SK-N-SH (cell line): ENCODE data around the gene TRIM46. TPM values are rescaled to one million over a fixed set of nuclear protein-coding genes. Genes with fewer than 3 reads are reported as not detected.

Source experiments
- CTCF ChIA-PET: fragments of 300-600, 350-600 bp; formaldehyde crosslinking; extraction: SDS; loops from one replicate; lab custom pipeline; 2021; lab: Yijun Ruan, JAX
- POLR2A ChIA-PET: fragments of 350-600 bp; sonication (Branson Sonifier 250); formaldehyde crosslinking; extraction: SDS; loops from one replicate; lab custom pipeline; 2020; ENCODE audit warnings: antibody characterized with exemption, inconsistent platforms; lab: Yijun Ruan, JAX
- DNase-seq: peaks from one replicate; pipeline ENCODE4 v3.0.0; 2012
- H2AFZ ChIP-seq: fragments of 200-600 bp; sonication (generic); 2 replicates; pipeline ENCODE4 v1.8.1; 2016; ENCODE audit warnings: antibody characterized with exemption, mild to moderate bottlenecking, low read depth
- H3F3A ChIP-seq: fragments of 200-600 bp; sonication (generic); replicated peaks from 2 replicates; pipeline ENCODE3; 2016; ENCODE audit warnings: antibody characterized with exemption, mild to moderate bottlenecking; ENCODE audit not compliant: insufficient read depth
- H3K27ac ChIP-seq, 2 experiments: fragments of 200-500 bp in 1 of 2; fragments of 200-600 bp in 1 of 2; sonication (Bioruptor generic) in 1 of 2; sonication (generic), shearing (Covaris generic) in 1 of 2; 2 replicates each; pipeline versions ENCODE4 v1.5.1 to v1.6.1; 2014 to 2016; ENCODE audit warnings: low read depth in 2 of 2, inconsistent platforms in 1 of 2, low read length in 1 of 2, mild to moderate bottlenecking in 1 of 2, mixed read lengths in 1 of 2
- H3K27me3 ChIP-seq: fragments of 200-600 bp; sonication (generic), shearing (Covaris generic); 2 replicates; pipeline ENCODE4 v1.6.1; 2016; ENCODE audit warnings: mixed run types; ENCODE audit not compliant: insufficient read depth
- H3K36me3 ChIP-seq, 2 experiments: fragments of 200-500 bp in 1 of 2; fragments of 200-600 bp in 1 of 2; sonication (Bioruptor generic) in 1 of 2; sonication (generic) in 1 of 2; replicated peaks in 1 of 2; 2 replicates each; pipeline versions ENCODE3 to v1.5.1; 2014 to 2016; ENCODE audit warnings: low read length in 1 of 2, mild to moderate bottlenecking in 1 of 2; ENCODE audit not compliant: insufficient read depth in 2 of 2, control insufficient read depth in 1 of 2
- H3K4me1 ChIP-seq, 2 experiments: fragments of 200-500 bp in 1 of 2; fragments of 200-600 bp in 1 of 2; sonication (Bioruptor generic) in 1 of 2; sonication (generic), shearing (Covaris generic) in 1 of 2; 2 replicates each; pipeline versions ENCODE4 v1.5.1 to v1.6.1; 2014 to 2016; ENCODE audit warnings: low read depth in 1 of 2, low read length in 1 of 2, mixed run types in 1 of 2; ENCODE audit not compliant: insufficient read depth in 2 of 2, control insufficient read depth in 1 of 2
- H3K4me2 ChIP-seq: fragments of 200-600 bp; sonication (generic), shearing (Covaris generic); 2 replicates; pipeline ENCODE4 v1.6.1; 2017; ENCODE audit warnings: mixed run types
- H3K4me3 ChIP-seq, 2 experiments: fragments of 200-500 bp in 1 of 2; fragments of 200-600 bp in 1 of 2; sonication (Bioruptor generic) in 1 of 2; sonication (generic), shearing (Covaris generic) in 1 of 2; 2 replicates each; pipeline versions ENCODE4 v1.5.1 to v1.8.1; 2014 to 2016; ENCODE audit warnings: low read depth in 2 of 2, inconsistent platforms in 1 of 2, low read length in 1 of 2, mild to moderate bottlenecking in 1 of 2, mixed read lengths in 1 of 2, moderate library complexity in 1 of 2
- H3K79me2 ChIP-seq: fragments of 200-600 bp; sonication (generic); 2 replicates; pipeline ENCODE4 v1.8.1; 2017; ENCODE audit warnings: mild to moderate bottlenecking; ENCODE audit not compliant: insufficient read depth
- H3K9ac ChIP-seq: fragments of 200-600 bp; sonication (generic); 2 replicates; pipeline ENCODE4 v1.6.1; 2017; ENCODE audit warnings: mixed run types
- H3K9me2 ChIP-seq: fragments of 200-600 bp; sonication (generic); 2 replicates; pipeline ENCODE4 v1.6.1; 2017; ENCODE audit warnings: mixed run types
- H3K9me3 ChIP-seq: fragments of 200-600 bp; sonication (generic); 2 replicates; pipeline ENCODE4 v1.6.1; 2017; ENCODE audit warnings: mixed run types, mild to moderate bottlenecking, moderate library complexity
- H4K20me1 ChIP-seq: fragments of 200-600 bp; sonication (generic); 2 replicates; pipeline ENCODE4 v1.6.1; 2017; ENCODE audit warnings: mild to moderate bottlenecking, mixed run types; ENCODE audit not compliant: insufficient read depth
- CHD2 ChIP-seq: fragments of 150-350 bp; IDR thresholded peaks from 2 replicates; pipeline ENCODE4 v1.6.1; 2018; ENCODE audit warnings: low read length; ENCODE audit not compliant: partially characterized antibody
- FOXM1 ChIP-seq: IDR thresholded peaks from 2 replicates; pipeline ENCODE4 v1.4.0; 2012; ENCODE audit warnings: low read depth, mild to moderate bottlenecking
- GABPA ChIP-seq: IDR thresholded peaks from 2 replicates; pipeline ENCODE4 v1.4.0; 2012; ENCODE audit warnings: low read depth, mild to moderate bottlenecking
- GATA2 ChIP-seq: sonication (generic); formaldehyde crosslinking; IDR thresholded peaks from 2 replicates; pipeline ENCODE4 v1.5.0; 2020; ENCODE audit warnings: mild to moderate bottlenecking, missing genetic modification reagents
- MEF2A ChIP-seq: IDR thresholded peaks from 2 replicates; pipeline ENCODE4 v1.4.0; 2012; ENCODE audit warnings: low read depth, borderline replicate concordance
- NFIC ChIP-seq: IDR thresholded peaks from 2 replicates; pipeline ENCODE4 v1.4.0; 2012; ENCODE audit warnings: borderline replicate concordance
- RAD21 ChIP-seq: IDR thresholded peaks from 2 replicates; pipeline ENCODE4 v1.6.1; 2012; ENCODE audit warnings: mild to moderate bottlenecking, low read length
- RCOR1 ChIP-seq: fragments of 150-350 bp; IDR thresholded peaks from 2 replicates; pipeline ENCODE4 v1.6.1; 2017; ENCODE audit warnings: antibody characterized with exemption, low read length
- SMC3 ChIP-seq: IDR thresholded peaks from 2 replicates; pipeline ENCODE4 v1.6.1; 2012; ENCODE audit warnings: low read depth, low read length, improper control_type of control experiment
- TAF1 ChIP-seq: IDR thresholded peaks from 2 replicates; pipeline ENCODE4 v1.6.1; 2012; ENCODE audit warnings: low read depth, mild to moderate bottlenecking, low read length, moderate library complexity, borderline replicate concordance
- TCF12 ChIP-seq: IDR thresholded peaks from 2 replicates; pipeline ENCODE4 v1.4.0; 2012
- TEAD4 ChIP-seq: IDR thresholded peaks from 2 replicates; pipeline ENCODE4 v1.4.0; 2012; ENCODE audit warnings: mild to moderate bottlenecking, borderline replicate concordance; ENCODE audit not compliant: insufficient read depth
- YY1 ChIP-seq: IDR thresholded peaks from 2 replicates; pipeline ENCODE4 v1.4.0; 2012; ENCODE audit warnings: low read depth, mild to moderate bottlenecking
- WGBS: methylation state at CpG from one replicate; pipeline ENCODE4 v1.1.6; 2017; ENCODE audit warnings: low lambda C conversion rate; 5-methylcytosine and 5-hydroxymethylcytosine counted together
- polyA plus RNA-seq, 3 experiments: library from polyadenylated mRNA; depleted of rRNA; stranded (reverse); fragments of >200 nt; gene quantifications; 2 replicates each; pipeline ENCODE4 v1.2.3, GENCODE V29; 2012
- TF ChIP-seq, protein P1 (sequence below): IDR thresholded peaks from 2 replicates; pipeline ENCODE4; 2012
- TF ChIP-seq, protein P2 (sequence below): IDR thresholded peaks from 2 replicates; pipeline ENCODE4 v1.4.0; 2012; ENCODE audit warnings: low read depth
- TF ChIP-seq, protein P3 (sequence below): IDR thresholded peaks from 2 replicates; pipeline ENCODE4 v1.4.0; 2012; ENCODE audit warnings: low read depth, borderline replicate concordance
- TF ChIP-seq, protein P4 (sequence below): IDR thresholded peaks from 2 replicates; pipeline ENCODE4 v1.6.1; 2012; ENCODE audit warnings: mild to moderate bottlenecking, low read depth, low read length, moderate library complexity

TRIM46 gene
- polyA plus RNA-seq, 1 of the 3 experiments (the other 2 are of a cell fraction), result 12.7 TPM

DNA sequence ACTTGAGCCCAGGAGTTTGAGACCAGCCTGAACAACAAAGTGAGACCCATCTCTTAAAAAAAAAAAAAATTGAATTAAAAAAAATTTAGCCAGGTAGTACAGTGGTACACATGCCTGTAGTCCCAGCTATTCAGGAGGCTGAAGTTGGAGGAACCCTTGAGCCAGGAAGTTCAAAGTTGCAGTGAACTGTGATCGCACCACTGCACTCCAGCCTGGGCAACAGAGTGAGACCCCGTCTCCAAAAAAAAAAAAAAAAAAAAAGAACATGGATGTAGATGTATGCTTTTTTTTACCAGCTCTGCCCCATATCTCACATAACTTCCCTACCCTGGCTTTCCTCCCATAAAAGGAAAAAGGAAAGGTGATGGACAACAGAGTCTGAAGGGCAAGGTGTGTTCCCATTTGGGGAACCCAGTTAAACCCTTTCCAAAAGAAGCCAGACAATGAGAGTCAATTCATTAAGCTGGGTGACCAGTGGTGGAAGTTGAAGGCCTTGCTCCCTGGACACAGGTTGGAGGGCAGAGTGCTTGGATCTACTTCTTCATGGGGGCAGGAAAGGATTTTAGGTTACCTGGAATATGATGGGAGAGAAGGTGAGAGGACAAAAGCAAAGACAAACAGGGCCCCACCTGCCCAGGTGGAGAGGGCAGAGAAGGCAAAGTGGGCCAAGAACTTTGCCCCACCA, 3.4 kb upstream of the TRIM46 start:
- ChIA-PET POLR2A (interaction anchor here (0.8 kb wide), 1 partner anchor 85 kb away, joined by 3 read pairs; no protein-coding TSS in a partner anchor), CTCF (interaction anchor here (0.7 to 14.8 kb wide), 8 partner anchors 10 to 226 kb away, joined by 3 to 496 read pairs (median 4); no protein-coding TSS in a partner anchor)
- no peak overlapping the region for H3K9ac ChIP-seq
- H3K4me3 ChIP-seq, result no peak overlapping the region
- H3K9me2 ChIP-seq, result no peaks in the 10 kb centered on the region
- H3K36me3 ChIP-seq, result peaks cover 16% of the 10 kb centered on the region in 2 experiments
- TF ChIP-seq, protein P1, sequence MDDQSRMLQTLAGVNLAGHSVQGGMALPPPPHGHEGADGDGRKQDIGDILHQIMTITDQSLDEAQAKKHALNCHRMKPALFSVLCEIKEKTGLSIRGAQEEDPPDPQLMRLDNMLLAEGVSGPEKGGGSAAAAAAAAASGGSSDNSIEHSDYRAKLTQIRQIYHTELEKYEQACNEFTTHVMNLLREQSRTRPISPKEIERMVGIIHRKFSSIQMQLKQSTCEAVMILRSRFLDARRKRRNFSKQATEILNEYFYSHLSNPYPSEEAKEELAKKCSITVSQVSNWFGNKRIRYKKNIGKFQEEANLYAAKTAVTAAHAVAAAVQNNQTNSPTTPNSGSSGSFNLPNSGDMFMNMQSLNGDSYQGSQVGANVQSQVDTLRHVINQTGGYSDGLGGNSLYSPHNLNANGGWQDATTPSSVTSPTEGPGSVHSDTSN, result no peak
- H3K4me1 ChIP-seq, result peaks cover 0 to 22% of the 10 kb centered on the region in 2 experiments; a peak in 3 of 4 replicates
- H3K9me3 ChIP-seq, result no peaks in the 10 kb centered on the region
- H3F3A ChIP-seq, result peaks cover 40% of the 10 kb centered on the region
- no peaks in the 10 kb centered on the region for H3K27me3 ChIP-seq
- WGBS, result 97% methylated on average over 2 of the region's 2 CpGs
- H3K79me2 ChIP-seq, result peaks cover 38% of the 10 kb centered on the region
- no peak overlapping the region for H2AFZ ChIP-seq
- no peak for DNase-seq
- H4K20me1 ChIP-seq, result no peaks in the 10 kb centered on the region
- H3K27ac ChIP-seq, result no peak overlapping the region
- H3K4me2 ChIP-seq, result no peak overlapping the region

DNA sequence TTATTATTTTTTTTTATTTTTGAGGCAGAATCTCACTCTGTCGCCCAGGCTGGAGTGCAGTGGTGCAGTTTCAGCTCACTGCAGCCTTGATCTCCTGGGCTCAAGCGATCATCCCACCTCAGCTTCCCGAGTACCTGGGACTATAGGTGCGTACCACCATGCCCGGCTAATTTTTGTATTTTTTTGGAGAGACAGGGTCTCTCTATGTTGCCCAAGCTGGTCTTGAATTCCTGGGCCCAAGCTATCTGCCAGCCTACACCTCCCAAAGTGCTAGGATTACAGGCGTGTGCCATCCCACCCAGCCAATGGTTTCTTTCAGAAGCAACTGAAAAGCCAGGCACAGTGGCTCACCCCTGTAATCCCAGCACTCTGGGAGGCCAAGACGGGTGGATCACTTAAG, 2.8 kb upstream of the TRIM46 start:
- no peak overlapping the region for H2AFZ ChIP-seq
- DNase-seq, result no peak
- no peaks in the 10 kb centered on the region for H3K27me3 ChIP-seq
- POLR2A ChIA-PET, result interaction anchor here (0.8 kb wide), 1 partner anchor 85 kb away, joined by 3 read pairs; no protein-coding TSS in a partner anchor
- no peaks in the 10 kb centered on the region for H3K9me2 ChIP-seq
- no peak for TF ChIP-seq GABPA
- TF ChIP-seq, protein P2, sequence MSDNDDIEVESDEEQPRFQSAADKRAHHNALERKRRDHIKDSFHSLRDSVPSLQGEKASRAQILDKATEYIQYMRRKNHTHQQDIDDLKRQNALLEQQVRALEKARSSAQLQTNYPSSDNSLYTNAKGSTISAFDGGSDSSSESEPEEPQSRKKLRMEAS, result no peak
- TF ChIP-seq TEAD4, result no peak
- no peak for TF ChIP-seq SMC3
- TF ChIP-seq MEF2A, result no peak
- TF ChIP-seq NFIC, result no peak
- TF ChIP-seq RAD21, result no peak
- no peak for TF ChIP-seq TAF1
- no peak for TF ChIP-seq GATA2 (CRISPR knock-in tag)
- no peak for TF ChIP-seq YY1
- no peak for TF ChIP-seq TCF12
- TF ChIP-seq, protein P3, sequence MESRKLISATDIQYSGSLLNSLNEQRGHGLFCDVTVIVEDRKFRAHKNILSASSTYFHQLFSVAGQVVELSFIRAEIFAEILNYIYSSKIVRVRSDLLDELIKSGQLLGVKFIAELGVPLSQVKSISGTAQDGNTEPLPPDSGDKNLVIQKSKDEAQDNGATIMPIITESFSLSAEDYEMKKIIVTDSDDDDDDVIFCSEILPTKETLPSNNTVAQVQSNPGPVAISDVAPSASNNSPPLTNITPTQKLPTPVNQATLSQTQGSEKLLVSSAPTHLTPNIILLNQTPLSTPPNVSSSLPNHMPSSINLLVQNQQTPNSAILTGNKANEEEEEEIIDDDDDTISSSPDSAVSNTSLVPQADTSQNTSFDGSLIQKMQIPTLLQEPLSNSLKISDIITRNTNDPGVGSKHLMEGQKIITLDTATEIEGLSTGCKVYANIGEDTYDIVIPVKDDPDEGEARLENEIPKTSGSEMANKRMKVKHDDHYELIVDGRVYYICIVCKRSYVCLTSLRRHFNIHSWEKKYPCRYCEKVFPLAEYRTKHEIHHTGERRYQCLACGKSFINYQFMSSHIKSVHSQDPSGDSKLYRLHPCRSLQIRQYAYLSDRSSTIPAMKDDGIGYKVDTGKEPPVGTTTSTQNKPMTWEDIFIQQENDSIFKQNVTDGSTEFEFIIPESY, result no peak
- no peak for TF ChIP-seq FOXM1
- TF ChIP-seq, protein P1, result no peak
- TF ChIP-seq CHD2, result no peak
- TF ChIP-seq, protein P4, sequence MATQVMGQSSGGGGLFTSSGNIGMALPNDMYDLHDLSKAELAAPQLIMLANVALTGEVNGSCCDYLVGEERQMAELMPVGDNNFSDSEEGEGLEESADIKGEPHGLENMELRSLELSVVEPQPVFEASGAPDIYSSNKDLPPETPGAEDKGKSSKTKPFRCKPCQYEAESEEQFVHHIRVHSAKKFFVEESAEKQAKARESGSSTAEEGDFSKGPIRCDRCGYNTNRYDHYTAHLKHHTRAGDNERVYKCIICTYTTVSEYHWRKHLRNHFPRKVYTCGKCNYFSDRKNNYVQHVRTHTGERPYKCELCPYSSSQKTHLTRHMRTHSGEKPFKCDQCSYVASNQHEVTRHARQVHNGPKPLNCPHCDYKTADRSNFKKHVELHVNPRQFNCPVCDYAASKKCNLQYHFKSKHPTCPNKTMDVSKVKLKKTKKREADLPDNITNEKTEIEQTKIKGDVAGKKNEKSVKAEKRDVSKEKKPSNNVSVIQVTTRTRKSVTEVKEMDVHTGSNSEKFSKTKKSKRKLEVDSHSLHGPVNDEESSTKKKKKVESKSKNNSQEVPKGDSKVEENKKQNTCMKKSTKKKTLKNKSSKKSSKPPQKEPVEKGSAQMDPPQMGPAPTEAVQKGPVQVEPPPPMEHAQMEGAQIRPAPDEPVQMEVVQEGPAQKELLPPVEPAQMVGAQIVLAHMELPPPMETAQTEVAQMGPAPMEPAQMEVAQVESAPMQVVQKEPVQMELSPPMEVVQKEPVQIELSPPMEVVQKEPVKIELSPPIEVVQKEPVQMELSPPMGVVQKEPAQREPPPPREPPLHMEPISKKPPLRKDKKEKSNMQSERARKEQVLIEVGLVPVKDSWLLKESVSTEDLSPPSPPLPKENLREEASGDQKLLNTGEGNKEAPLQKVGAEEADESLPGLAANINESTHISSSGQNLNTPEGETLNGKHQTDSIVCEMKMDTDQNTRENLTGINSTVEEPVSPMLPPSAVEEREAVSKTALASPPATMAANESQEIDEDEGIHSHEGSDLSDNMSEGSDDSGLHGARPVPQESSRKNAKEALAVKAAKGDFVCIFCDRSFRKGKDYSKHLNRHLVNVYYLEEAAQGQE, result no peak
- no peak for TF ChIP-seq RCOR1
- TF ChIP-seq, all 33 proteins: peak for 0
- Histone ChIP-seq H3K9ac (no peak overlapping the region), H3F3A (peaks cover 45% of the 10 kb centered on the region), H3K4me3 (no peak overlapping the region), H3K27ac (no peak overlapping the region), H4K20me1 (no peaks in the 10 kb centered on the region), H3K4me2 (peak overlapping the region; percentile 94; the same call in 1 of the 2 replicates), H3K4me1 (peaks cover 0 to 28% of the 10 kb centered on the region in 2 experiments; a peak in 3 of 4 replicates), H3K36me3 (peaks cover 16% of the 10 kb centered on the region in 2 experiments), H3K9me3 (no peaks in the 10 kb centered on the region), H3K79me2 (peaks cover 41% of the 10 kb centered on the region)
- CTCF ChIA-PET, result interaction anchor here (0.6 to 14.8 kb wide), 8 partner anchors 9 to 550 kb away, joined by 3 to 496 read pairs (median 4); no protein-coding TSS in a partner anchor
- WGBS, result 97% methylated on average over 7 of the region's 7 CpGs
